HG03095 (cell line): ENCODE results near the gene TMEM178B.

ENCODE experiments used
- ATAC-seq: cut with Tn5 transposase; IDR thresholded peaks from one replicate; pipeline ENCODE4 v1.9.1; 2021; ENCODE audit warnings: moderate library complexity; ENCODE audit not compliant: unreplicated experiment

The TMEM178B gene

GRCh38 chr7:141258559-141258958, 184.7 kb downstream of the TMEM178B start:
- no peak for ATAC-seq

GRCh38 chr7:141262101-141263090, 188.5 kb downstream of the TMEM178B start:
- ATAC-seq, result no peak

- ATAC-seq, result no peak
Observed at GRCh38 chr7:141263508-141263907, 189.6 kb downstream of the TMEM178B start.

- ATAC-seq, result no peak
Observed at GRCh38 chr7:141263983-141264382, 190.1 kb downstream of the TMEM178B start.

- no peak for ATAC-seq
Observed at GRCh38 chr7:141264511-141264910, 190.6 kb downstream of the TMEM178B start.

- no peak for ATAC-seq
Observed at GRCh38 chr7:141265668-141266067, 191.8 kb downstream of the TMEM178B start.

GRCh38 chr7:141268614-141269013, 194.8 kb downstream of the TMEM178B start:
- no peak for ATAC-seq

- ATAC-seq, result no peak
Observed at GRCh38 chr7:141271451-141271850, 197.6 kb downstream of the TMEM178B start.

- no peak for ATAC-seq
Observed at GRCh38 chr7:141272417-141272816, 198.6 kb downstream of the TMEM178B start.

GRCh38 chr7:141275350-141275749, 201.5 kb downstream of the TMEM178B start:
- ATAC-seq, result no peak

GRCh38 chr7:141276031-141276430, 202.2 kb downstream of the TMEM178B start:
- ATAC-seq, result no peak

- ATAC-seq, result no peak
Observed at GRCh38 chr7:141280100-141280499, 206.2 kb downstream of the TMEM178B start.

- ATAC-seq, result no peak
Observed at GRCh38 chr7:141281311-141281710, 207.4 kb downstream of the TMEM178B start.

GRCh38 chr7:141286522-141286921, 212.7 kb downstream of the TMEM178B start:
- no peak for ATAC-seq

- no peak for ATAC-seq
Observed at GRCh38 chr7:141287936-141288335, 214.1 kb downstream of the TMEM178B start.

- ATAC-seq, result no peak
Observed at GRCh38 chr7:141288626-141289025, 214.8 kb downstream of the TMEM178B start.

- ATAC-seq, result no peak
Observed at GRCh38 chr7:141290365-141290764, 216.5 kb downstream of the TMEM178B start.

- ATAC-seq, result no peak
Observed at GRCh38 chr7:141290973-141291372, 217.1 kb downstream of the TMEM178B start.

GRCh38 chr7:141291541-141291940, 217.7 kb downstream of the TMEM178B start:
- no peak for ATAC-seq

- no peak for ATAC-seq
Observed at GRCh38 chr7:141294143-141294829, 220.4 kb downstream of the TMEM178B start.

GRCh38 chr7:141295367-141295895, 221.6 kb downstream of the TMEM178B start:
- no peak for ATAC-seq

- no peak for ATAC-seq
Observed at GRCh38 chr7:141300816-141301215, 227.0 kb downstream of the TMEM178B start.
